Urinary bladder (tissue), 4 donors: ENCODE data around the gene TRABD2A. TPM values are rescaled to one million over a fixed set of nuclear protein-coding genes. Genes with fewer than 3 reads are reported as not detected.

Experiments
- DNase-seq: peaks from one replicate; pipeline ENCODE4 v3.0.0-alpha.2; 2015; ENCODE audit errors: extremely low spot score
- H3K27ac ChIP-seq: one replicate; pipeline ENCODE4 v1.5.1; 2013; ENCODE audit warnings: low read depth, mild to moderate bottlenecking, moderate library complexity
- H3K36me3 ChIP-seq: one replicate; pipeline ENCODE4 v1.6.1; 2013; ENCODE audit warnings: mild to moderate bottlenecking, moderate library complexity; ENCODE audit not compliant: insufficient read depth
- H3K4me1 ChIP-seq: one replicate; pipeline ENCODE4 v1.6.1; 2013; ENCODE audit warnings: mild to moderate bottlenecking, moderate library complexity; ENCODE audit not compliant: insufficient read depth
- H3K4me3 ChIP-seq: one replicate; pipeline ENCODE4 v1.5.1; 2013; ENCODE audit warnings: low read depth, low read length
- WGBS: extraction: QIAGEN DNeasy Blood & Tissue Kit; methylation state at CpG from one replicate; pipeline ENCODE4 v1.1.7; 2013; 5-methylcytosine and 5-hydroxymethylcytosine counted together
- polyA plus RNA-seq: library from polyadenylated mRNA; stranded (reverse); fragments of 200-250 nt; gene quantifications from one replicate; pipeline ENCODE4 v1.2.3, GENCODE V29; 2013
- total RNA-seq: library from RNA; depleted of rRNA; stranded (reverse); fragments of >200 nt; gene quantifications from one replicate; pipeline ENCODE4 v1.2.3, GENCODE V29; 2014
- donor health status: healthy with polysubstance abuse.
- donor health status: healthy.

The TRABD2A gene
- total and polyA plus RNA-seq, 2 donors, result 0.61 to 1.3 TPM

- H3K4me3 ChIP-seq, result no peak overlapping the region
- no peak overlapping the region for H3K27ac ChIP-seq
- WGBS, result 67% methylated on average over 2 of the region's 2 CpGs
- DNase-seq, result no peak
- no peaks in the 10 kb centered on the region for H3K4me1 ChIP-seq
- H3K36me3 ChIP-seq, result no peaks in the 10 kb centered on the region
These were observed 15.7 kb upstream of the TRABD2A start for GRCh38 chr2:84896567-84896966.

- H3K4me1 ChIP-seq, result no peaks in the 10 kb centered on the region
- H3K36me3 ChIP-seq, result no peaks in the 10 kb centered on the region
- no peak overlapping the region for H3K27ac ChIP-seq
- WGBS, result 56% methylated on average over 7 of the region's 7 CpGs
- DNase-seq, result no peak
- H3K4me3 ChIP-seq, result no peak overlapping the region
These were observed 14.1 kb upstream of the TRABD2A start for GRCh38 chr2:84894758-84895520.

GRCh38 chr2:84894131-84894586 is 13.3 kb upstream of the TRABD2A start:
- DNase-seq, result no peak
- Histone ChIP-seq H3K27ac (no peak overlapping the region), H3K4me1 (no peaks in the 10 kb centered on the region), H3K4me3 (no peak overlapping the region), H3K36me3 (no peaks in the 10 kb centered on the region)
- 89% methylated on average over 6 of the region's 6 CpGs for WGBS

- 88% methylated on average over 12 of the region's 12 CpGs for WGBS
- no peak for DNase-seq
- Histone ChIP-seq H3K4me1 (no peaks in the 10 kb centered on the region), H3K4me3 (no peak overlapping the region), H3K27ac (no peak overlapping the region), H3K36me3 (no peaks in the 10 kb centered on the region)
These were observed 10.6 kb upstream of the TRABD2A start for GRCh38 chr2:84891355-84892010.

- no peak overlapping the region for H3K27ac ChIP-seq
These were observed 8.4 kb upstream of the TRABD2A start for GRCh38 chr2:84889332-84889731.

GRCh38 chr2:84888401-84889276 is 7.8 kb upstream of the TRABD2A start:
- Histone ChIP-seq H3K4me3 (no peak overlapping the region), H3K4me1 (no peaks in the 10 kb centered on the region), H3K36me3 (no peaks in the 10 kb centered on the region), H3K27ac (peak overlapping the region; percentile 35)
- 36% methylated on average over 6 of the region's 6 CpGs for WGBS
- no peak for DNase-seq

More at GRCh38 chr2:84889332-84889731, 8.4 kb upstream of the TRABD2A start:
- WGBS, result 92% methylated on average over 2 of the region's 2 CpGs
- Histone ChIP-seq H3K4me1 (no peaks in the 10 kb centered on the region), H3K4me3 (no peak overlapping the region), H3K36me3 (no peaks in the 10 kb centered on the region)
- no peak for DNase-seq

GRCh38 chr2:84886791-84887190 is 5.9 kb upstream of the TRABD2A start:
- no peak for DNase-seq
- 93% methylated on average over 6 of the region's 6 CpGs for WGBS
- Histone ChIP-seq H3K36me3 (no peaks in the 10 kb centered on the region), H3K4me1 (no peaks in the 10 kb centered on the region), H3K4me3 (no peak overlapping the region), H3K27ac (no peak overlapping the region)

- H3K36me3 ChIP-seq, result no peaks in the 10 kb centered on the region
- no peaks in the 10 kb centered on the region for H3K4me1 ChIP-seq
- H3K27ac ChIP-seq, result no peak overlapping the region
- no peak overlapping the region for H3K4me3 ChIP-seq
- 96% methylated on average over 2 of the region's 2 CpGs for WGBS
- no peak for DNase-seq
These were observed 4.2 kb upstream of the TRABD2A start for GRCh38 chr2:84885111-84885510.

GRCh38 chr2:84884449-84884848 is 3.6 kb upstream of the TRABD2A start:
- DNase-seq, result no peak
- Histone ChIP-seq H3K4me1 (no peaks in the 10 kb centered on the region), H3K4me3 (no peak overlapping the region), H3K27ac (no peak overlapping the region), H3K36me3 (no peaks in the 10 kb centered on the region)

- no peak for DNase-seq
- no peaks in the 10 kb centered on the region for H3K36me3 ChIP-seq
- H3K27ac ChIP-seq, result no peak overlapping the region
- no peaks in the 10 kb centered on the region for H3K4me1 ChIP-seq
- H3K4me3 ChIP-seq, result no peak overlapping the region
- WGBS, result 93% methylated on average over 4 of the region's 4 CpGs
These were observed 2.1 kb upstream of the TRABD2A start for GRCh38 chr2:84882775-84883550.

GRCh38 chr2:84882414-84882738 is 1.5 kb upstream of the TRABD2A start:
- Histone ChIP-seq H3K4me1 (no peaks in the 10 kb centered on the region), H3K27ac (no peak overlapping the region), H3K36me3 (no peaks in the 10 kb centered on the region), H3K4me3 (no peak overlapping the region)
- WGBS, result 58% methylated on average over 3 of the region's 3 CpGs
- no peak for DNase-seq

GRCh38 chr2:84881581-84882413 is 913 bp upstream of the TRABD2A start:
- peak overlapping the region; percentile 41 for H3K4me3 ChIP-seq
- H3K27ac ChIP-seq, result no peak overlapping the region
- no peak for DNase-seq
- no peaks in the 10 kb centered on the region for H3K36me3 ChIP-seq
- H3K4me1 ChIP-seq, result no peaks in the 10 kb centered on the region
- 1% methylated on average over 29 of the region's 29 CpGs for WGBS

- Histone ChIP-seq H3K27ac (no peak overlapping the region), H3K36me3 (no peaks in the 10 kb centered on the region), H3K4me1 (no peaks in the 10 kb centered on the region), H3K4me3 (peak overlapping the region; percentile 41)
- no peak for DNase-seq
- WGBS, result 1% methylated on average over 8 of the region's 8 CpGs
These were observed 564 bp downstream of the TRABD2A start for GRCh38 chr2:84880395-84880644.
